Naive thymus-derived CD4-positive, alpha-beta T cell (primary cell): ENCODE results near the gene PARD3B. TPM values are rescaled to one million over a fixed set of nuclear protein-coding genes. Genes with fewer than 3 reads are reported as not detected.

Experiments
- ATAC-seq: fragments of 150-1000 bp; cut with Tn5 transposase; 2 replicates; pipeline ENCODE4 v1.10.0; 2021; ENCODE audit warnings: mild to moderate bottlenecking, moderate library complexity
- CTCF ChIA-PET: fragments of 350-600 bp; sonication (Branson Sonifier 250); formaldehyde crosslinking; loops from one replicate; lab custom pipeline; 2021; ENCODE audit warnings: antibody characterized with exemption; lab: Charles Lee
- POLR2A ChIA-PET: fragments of 350-600 bp; sonication (Branson Sonifier 250); formaldehyde crosslinking; loops from one replicate; lab custom pipeline; 2021; ENCODE audit warnings: antibody characterized with exemption, inconsistent platforms; lab: Charles Lee
- DNase-seq, 9 donors: peaks; one replicate each; pipeline versions ENCODE4 v3.0.0 to v3.0.0-alpha.2; 2020 to 2022; ENCODE audit warnings: mixed read lengths in 1 of 9
- H3K27ac ChIP-seq: one replicate; pipeline ENCODE4 v1.7.0; 2013; ENCODE audit warnings: mild to moderate bottlenecking, low read depth, low read length, moderate library complexity
- H3K27me3 ChIP-seq, 2 donors: one replicate each; pipeline ENCODE4 v1.7.0; 2013; ENCODE audit warnings: low read length in 2 of 2, mild to moderate bottlenecking in 2 of 2, moderate library complexity in 2 of 2; ENCODE audit not compliant: control insufficient read depth in 2 of 2, insufficient read depth in 2 of 2
- H3K36me3 ChIP-seq, 3 experiments: 1 replicate in 2 of 3; 2 replicates in 1 of 3; pipeline ENCODE4 v1.7.0; 2013; ENCODE audit warnings: low read length in 3 of 3, mild to moderate bottlenecking in 3 of 3, moderate library complexity in 1 of 3; ENCODE audit not compliant: insufficient read depth in 3 of 3, control insufficient read depth in 2 of 3
- H3K4me1 ChIP-seq, 2 donors: one replicate each; pipeline ENCODE4 v1.7.0; 2013; ENCODE audit warnings: low read length in 2 of 2, mild to moderate bottlenecking in 2 of 2, moderate library complexity in 1 of 2; ENCODE audit not compliant: control insufficient read depth in 2 of 2, insufficient read depth in 2 of 2
- H3K4me3 ChIP-seq: 2 replicates; pipeline ENCODE4 v1.7.0; 2013; ENCODE audit warnings: mild to moderate bottlenecking, low read length
- H3K9me3 ChIP-seq, 3 experiments: 1 replicate in 2 of 3; 2 replicates in 1 of 3; pipeline ENCODE4 v1.7.0; 2013; ENCODE audit warnings: low read length in 3 of 3; ENCODE audit not compliant: control insufficient read depth in 2 of 3
- H3K27ac Mint-ChIP-seq, 9 donors: one replicate each; pipeline ENCODE4 v1.8.0; 2020 to 2022; ENCODE audit warnings: mixed read lengths in 9 of 9, mild to moderate bottlenecking in 8 of 9, moderate library complexity in 5 of 9, inconsistent platforms in 2 of 9
- H3K27me3 Mint-ChIP-seq, 5 donors: one replicate each; pipeline ENCODE4 v1.8.0; 2021 to 2022; ENCODE audit warnings: mixed read lengths in 5 of 5, mild to moderate bottlenecking in 1 of 5
- H3K36me3 Mint-ChIP-seq, 5 donors: one replicate each; pipeline ENCODE4 v1.8.0; 2020 to 2022; ENCODE audit warnings: mixed read lengths in 5 of 5, mild to moderate bottlenecking in 3 of 5, inconsistent platforms in 1 of 5
- H3K4me1 Mint-ChIP-seq, 7 donors: one replicate each; pipeline ENCODE4 v1.8.0; 2020 to 2022; ENCODE audit warnings: mixed read lengths in 7 of 7, mild to moderate bottlenecking in 3 of 7, inconsistent platforms in 1 of 7
- H3K4me3 Mint-ChIP-seq, 10 donors: one replicate each; pipeline ENCODE4 v1.8.0; 2020 to 2022; ENCODE audit warnings: mild to moderate bottlenecking in 10 of 10, mixed read lengths in 10 of 10, moderate library complexity in 6 of 10, inconsistent platforms in 2 of 10
- H3K9me3 Mint-ChIP-seq, 11 donors: one replicate each; pipeline ENCODE4 v1.8.0; 2020 to 2022; ENCODE audit warnings: mixed read lengths in 11 of 11, mild to moderate bottlenecking in 4 of 11, inconsistent platforms in 1 of 11, moderate library complexity in 1 of 11
- intact Hi-C, 2 donors: fragments of 100-400 bp; cut with micrococcal nuclease; formaldehyde crosslinking; loops; one replicate each; pipeline ENCODE4 v1.15.1; 2023
- polyA plus RNA-seq, 2 donors: library from polyadenylated mRNA; unstranded; fragments of 300-500 nt; fragmentation: Illumina TruSeq; gene quantifications; one replicate each; pipeline ENCODE4 v1.2.3, GENCODE V29; 2021
- total RNA-seq, 6 experiments: library from RNA in 5 of 6; stranded (reverse) in 5 of 6; gene quantifications; 1 replicate in 5 of 6; 2 replicates in 1 of 6; pipeline ENCODE4 v1.2.3 and lab custom pipeline; 2021 to 2026

Gene PARD3B
- total and polyA plus RNA-seq, 7 experiments from 2014 or later: 0.22 to 4.0 (median 0.87) TPM

- H3K36me3 Mint-ChIP-seq: no peaks in the 10 kb centered on the region
- H3K4me3 ChIP-seq: no peak overlapping the region
- ChIA-PET CTCF (interaction anchor here (0.6 kb wide), 1 partner anchor 682 kb away, joined by 5 read pairs; no protein-coding TSS in a partner anchor), POLR2A (no interaction called here)
- H3K27ac ChIP-seq: no peak overlapping the region
- H3K4me1 ChIP-seq: no peaks in the 10 kb centered on the region
- H3K27me3 Mint-ChIP-seq: peaks cover 4 to 14% (median 5%) of the 10 kb centered on the region in 5 donors
- H3K36me3 ChIP-seq: no peaks in the 10 kb centered on the region
- H3K4me1 Mint-ChIP-seq: no peaks in the 10 kb centered on the region
- ATAC-seq (no peak), DNase-seq (no peak)
- H3K9me3 ChIP-seq: no peaks in the 10 kb centered on the region
- no peak overlapping the region for H3K27ac Mint-ChIP-seq
- peaks cover 0 to 4% (median 0%) of the 10 kb centered on the region in 11 donors for H3K9me3 Mint-ChIP-seq
- H3K4me3 Mint-ChIP-seq: no peak overlapping the region
- intact Hi-C loops: no loop called here
- no peaks in the 10 kb centered on the region for H3K27me3 ChIP-seq
Observed at GRCh38 chr2:204571041-204571440, 25.8 kb downstream of the PARD3B start.

DNA sequence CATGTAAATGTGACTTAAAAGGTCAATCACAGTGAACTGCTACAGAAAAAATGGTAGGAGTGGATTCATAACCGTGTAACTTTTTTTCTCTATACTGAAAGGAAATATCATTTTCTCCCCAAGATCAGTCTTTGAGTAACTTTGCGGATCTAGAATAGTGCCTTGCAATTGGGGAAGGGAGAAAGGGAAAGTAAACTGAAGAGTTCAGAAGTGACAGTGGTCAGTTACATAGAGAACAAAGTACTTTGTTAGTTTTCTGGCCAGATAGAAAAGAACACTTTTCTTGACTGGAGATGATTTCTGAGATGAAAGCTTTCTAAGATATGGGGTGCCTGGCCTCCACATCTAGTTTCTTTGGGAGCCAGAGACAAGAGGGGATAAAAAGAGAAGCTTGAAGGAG, 26.6 kb downstream of the PARD3B start:
- Mint-ChIP-seq H3K9me3 (peaks cover 0 to 4% (median 0%) of the 10 kb centered on the region in 11 donors), H3K4me1 (no peaks in the 10 kb centered on the region), H3K4me3 (no peak overlapping the region), H3K27ac (no peak overlapping the region), H3K27me3 (peaks cover 4 to 14% (median 5%) of the 10 kb centered on the region in 5 donors), H3K36me3 (no peaks in the 10 kb centered on the region)
- no peaks in the 10 kb centered on the region for H3K36me3 ChIP-seq
- intact Hi-C loops: no loop called here
- ChIA-PET POLR2A (no interaction called here), CTCF (no interaction called here)
- no peaks in the 10 kb centered on the region for H3K4me1 ChIP-seq
- no peaks in the 10 kb centered on the region for H3K9me3 ChIP-seq
- H3K4me3 ChIP-seq: no peak overlapping the region
- no peak for DNase-seq
- no peaks in the 10 kb centered on the region for H3K27me3 ChIP-seq
- no peak overlapping the region for H3K27ac ChIP-seq
- no peak for ATAC-seq

DNA sequence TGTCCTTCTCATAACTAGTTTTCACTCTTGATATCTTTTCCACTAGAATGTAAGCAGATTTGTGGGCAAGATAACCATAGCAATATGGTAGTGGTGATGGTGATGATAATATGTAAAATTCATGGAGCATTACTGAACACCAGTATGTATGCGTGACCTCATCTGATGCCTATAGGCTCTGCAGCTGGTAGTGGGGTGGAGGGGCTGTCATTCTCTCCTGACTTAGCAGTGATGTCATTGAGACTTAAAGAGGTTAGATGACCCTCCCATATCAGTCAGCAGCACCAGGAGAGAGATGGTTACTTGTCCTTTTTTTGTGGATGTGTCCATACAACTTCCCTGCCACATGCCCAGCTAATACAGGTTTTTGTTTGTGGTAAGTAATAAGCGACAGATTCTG, 27.9 kb downstream of the PARD3B start:
- Mint-ChIP-seq H3K27me3 (peaks cover 0 to 14% (median 4%) of the 10 kb centered on the region in 5 donors), H3K27ac (no peak overlapping the region), H3K4me3 (no peak overlapping the region), H3K4me1 (no peaks in the 10 kb centered on the region), H3K36me3 (no peaks in the 10 kb centered on the region), H3K9me3 (peaks cover 0 to 4% (median 0%) of the 10 kb centered on the region in 11 donors)
- DNase-seq (no peak), ATAC-seq (no peak)
- intact Hi-C loops: no loop called here
- ChIA-PET CTCF (no interaction called here), POLR2A (no interaction called here)
- no peaks in the 10 kb centered on the region for H3K27me3 ChIP-seq
- H3K9me3 ChIP-seq: no peaks in the 10 kb centered on the region
- H3K4me1 ChIP-seq: no peaks in the 10 kb centered on the region
- no peaks in the 10 kb centered on the region for H3K36me3 ChIP-seq
- no peak overlapping the region for H3K4me3 ChIP-seq
- H3K27ac ChIP-seq: no peak overlapping the region

GRCh38 chr2:204574486-204574885, 29.2 kb downstream of the PARD3B start:
- DNase-seq (no peak), ATAC-seq (no peak)
- Histone ChIP-seq H3K4me1 (no peaks in the 10 kb centered on the region), H3K4me3 (no peak overlapping the region), H3K9me3 (no peaks in the 10 kb centered on the region), H3K27ac (no peak overlapping the region), H3K36me3 (no peaks in the 10 kb centered on the region), H3K27me3 (no peaks in the 10 kb centered on the region)
- H3K36me3 Mint-ChIP-seq: peaks cover 0 to 4% (median 0%) of the 10 kb centered on the region in 5 donors
- intact Hi-C loops: no loop called here
- POLR2A ChIA-PET: no interaction called here
- no peaks in the 10 kb centered on the region for H3K4me1 Mint-ChIP-seq
- CTCF ChIA-PET: no interaction called here
- H3K4me3 Mint-ChIP-seq: no peak overlapping the region
- H3K27me3 Mint-ChIP-seq: peaks cover 0 to 11% (median 3%) of the 10 kb centered on the region in 5 donors
- H3K27ac Mint-ChIP-seq: no peak overlapping the region
- peaks cover 0 to 7% (median 0%) of the 10 kb centered on the region in 11 donors for H3K9me3 Mint-ChIP-seq

GRCh38 chr2:204575463-204575862, 30.2 kb downstream of the PARD3B start:
- Mint-ChIP-seq H3K4me1 (no peaks in the 10 kb centered on the region), H3K36me3 (peaks cover 0 to 4% (median 0%) of the 10 kb centered on the region in 5 donors), H3K9me3 (peaks cover 0 to 7% (median 0%) of the 10 kb centered on the region in 11 donors), H3K27ac (no peak overlapping the region), H3K27me3 (peaks cover 0 to 7% (median 6%) of the 10 kb centered on the region in 5 donors), H3K4me3 (no peak overlapping the region)
- H3K4me3 ChIP-seq: no peak overlapping the region
- ChIA-PET POLR2A (no interaction called here), CTCF (interaction anchor here (0.6 kb wide), 1 partner anchor 248 kb away, joined by 3 read pairs; no protein-coding TSS in a partner anchor)
- ATAC-seq: no peak
- intact Hi-C loops: no loop called here
- no peaks in the 10 kb centered on the region for H3K4me1 ChIP-seq
- no peaks in the 10 kb centered on the region for H3K36me3 ChIP-seq
- no peak overlapping the region for H3K27ac ChIP-seq
- DNase-seq: no peak
- no peaks in the 10 kb centered on the region for H3K27me3 ChIP-seq
- H3K9me3 ChIP-seq: no peaks in the 10 kb centered on the region

- Histone ChIP-seq H3K4me1 (no peaks in the 10 kb centered on the region), H3K9me3 (no peaks in the 10 kb centered on the region), H3K27me3 (no peaks in the 10 kb centered on the region), H3K27ac (no peak overlapping the region), H3K4me3 (no peak overlapping the region), H3K36me3 (no peaks in the 10 kb centered on the region)
- DNase-seq: no peak
- Mint-ChIP-seq H3K4me3 (no peak overlapping the region), H3K36me3 (peaks cover 0 to 4% (median 0%) of the 10 kb centered on the region in 5 donors), H3K9me3 (peaks cover 0 to 7% (median 0%) of the 10 kb centered on the region in 11 donors), H3K27ac (no peak overlapping the region), H3K27me3 (peaks cover 0 to 7% (median 6%) of the 10 kb centered on the region in 5 donors), H3K4me1 (no peaks in the 10 kb centered on the region)
- POLR2A ChIA-PET: no interaction called here
- no peak for ATAC-seq
- CTCF ChIA-PET: no interaction called here
- intact Hi-C loops: no loop called here
Observed at GRCh38 chr2:204576362-204576979, 31.2 kb downstream of the PARD3B start.
